ENCODE measurements around the gene CTPS1. TPM values are rescaled to one million over a fixed set of nuclear protein-coding genes. Genes with fewer than 3 reads are reported as not detected.

Gene CTPS1
- total RNA-seq, 1 donor from 2014 or later: 21.7 TPM

- ATAC-seq: no peak
Observed at GRCh38 chr1:41015281-41015896, 35.9 kb downstream of the CTPS1 start.

DNA sequence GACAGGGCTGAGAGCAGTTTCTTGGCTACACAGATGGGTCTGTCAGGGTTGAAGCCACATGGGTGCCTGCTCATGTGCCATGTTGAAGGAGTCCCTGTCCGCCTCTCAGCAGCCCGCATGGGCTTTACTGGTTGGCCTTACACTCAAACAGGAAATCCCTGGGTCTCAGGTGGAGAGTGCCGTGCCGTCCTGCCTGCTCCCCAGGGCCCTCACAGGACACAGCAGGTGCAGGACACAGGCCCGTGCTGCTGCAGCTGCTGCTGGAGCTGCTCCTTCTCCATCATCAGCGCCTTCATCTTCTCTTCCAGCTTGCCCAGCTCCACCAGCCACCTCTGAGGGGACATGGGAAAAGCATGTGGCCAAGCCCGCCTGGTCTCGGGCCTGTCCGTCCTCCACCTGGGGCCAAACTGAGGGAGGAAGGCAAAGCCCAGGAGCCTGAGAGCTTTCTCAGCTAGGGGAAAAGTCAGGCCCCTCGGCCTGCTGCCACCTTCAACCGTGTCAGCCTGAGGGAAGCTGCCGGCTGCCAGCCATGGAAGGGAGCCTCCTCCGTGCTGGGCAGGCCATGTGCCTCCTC is 36.5 kb downstream of the CTPS1 start:
- TF ChIP-seq, protein P1, sequence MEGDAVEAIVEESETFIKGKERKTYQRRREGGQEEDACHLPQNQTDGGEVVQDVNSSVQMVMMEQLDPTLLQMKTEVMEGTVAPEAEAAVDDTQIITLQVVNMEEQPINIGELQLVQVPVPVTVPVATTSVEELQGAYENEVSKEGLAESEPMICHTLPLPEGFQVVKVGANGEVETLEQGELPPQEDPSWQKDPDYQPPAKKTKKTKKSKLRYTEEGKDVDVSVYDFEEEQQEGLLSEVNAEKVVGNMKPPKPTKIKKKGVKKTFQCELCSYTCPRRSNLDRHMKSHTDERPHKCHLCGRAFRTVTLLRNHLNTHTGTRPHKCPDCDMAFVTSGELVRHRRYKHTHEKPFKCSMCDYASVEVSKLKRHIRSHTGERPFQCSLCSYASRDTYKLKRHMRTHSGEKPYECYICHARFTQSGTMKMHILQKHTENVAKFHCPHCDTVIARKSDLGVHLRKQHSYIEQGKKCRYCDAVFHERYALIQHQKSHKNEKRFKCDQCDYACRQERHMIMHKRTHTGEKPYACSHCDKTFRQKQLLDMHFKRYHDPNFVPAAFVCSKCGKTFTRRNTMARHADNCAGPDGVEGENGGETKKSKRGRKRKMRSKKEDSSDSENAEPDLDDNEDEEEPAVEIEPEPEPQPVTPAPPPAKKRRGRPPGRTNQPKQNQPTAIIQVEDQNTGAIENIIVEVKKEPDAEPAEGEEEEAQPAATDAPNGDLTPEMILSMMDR (IDR thresholded peaks at IDR 0.05): no peak
- Histone ChIP-seq H3K4me1 (peaks cover 18% of the 10 kb centered on the region), H3K9me3 (no peaks in the 10 kb centered on the region), H3K36me3 (peaks cover 21% of the 10 kb centered on the region), H3K27me3 (no peaks in the 10 kb centered on the region), H3K27ac (no peak overlapping the region), H3K4me3 (no peak overlapping the region)
- DNase-seq (no peak), ATAC-seq (no peak)
- intact Hi-C loops (cut with DNase I): no loop called here

More at GRCh38 chr1:41015281-41015896, 35.9 kb downstream of the CTPS1 start:
- Histone ChIP-seq H3K36me3 (peaks cover 27% of the 10 kb centered on the region), H3K4me1 (peaks cover 18% of the 10 kb centered on the region), H3K4me3 (no peak overlapping the region), H3K27me3 (no peaks in the 10 kb centered on the region), H3K27ac (no peak overlapping the region), H3K9me3 (no peaks in the 10 kb centered on the region)
- TF ChIP-seq, protein P1 (IDR thresholded peaks at IDR 0.05): no peak
- intact Hi-C loops (cut with DNase I): no loop called here
- no peak for DNase-seq

DNA sequence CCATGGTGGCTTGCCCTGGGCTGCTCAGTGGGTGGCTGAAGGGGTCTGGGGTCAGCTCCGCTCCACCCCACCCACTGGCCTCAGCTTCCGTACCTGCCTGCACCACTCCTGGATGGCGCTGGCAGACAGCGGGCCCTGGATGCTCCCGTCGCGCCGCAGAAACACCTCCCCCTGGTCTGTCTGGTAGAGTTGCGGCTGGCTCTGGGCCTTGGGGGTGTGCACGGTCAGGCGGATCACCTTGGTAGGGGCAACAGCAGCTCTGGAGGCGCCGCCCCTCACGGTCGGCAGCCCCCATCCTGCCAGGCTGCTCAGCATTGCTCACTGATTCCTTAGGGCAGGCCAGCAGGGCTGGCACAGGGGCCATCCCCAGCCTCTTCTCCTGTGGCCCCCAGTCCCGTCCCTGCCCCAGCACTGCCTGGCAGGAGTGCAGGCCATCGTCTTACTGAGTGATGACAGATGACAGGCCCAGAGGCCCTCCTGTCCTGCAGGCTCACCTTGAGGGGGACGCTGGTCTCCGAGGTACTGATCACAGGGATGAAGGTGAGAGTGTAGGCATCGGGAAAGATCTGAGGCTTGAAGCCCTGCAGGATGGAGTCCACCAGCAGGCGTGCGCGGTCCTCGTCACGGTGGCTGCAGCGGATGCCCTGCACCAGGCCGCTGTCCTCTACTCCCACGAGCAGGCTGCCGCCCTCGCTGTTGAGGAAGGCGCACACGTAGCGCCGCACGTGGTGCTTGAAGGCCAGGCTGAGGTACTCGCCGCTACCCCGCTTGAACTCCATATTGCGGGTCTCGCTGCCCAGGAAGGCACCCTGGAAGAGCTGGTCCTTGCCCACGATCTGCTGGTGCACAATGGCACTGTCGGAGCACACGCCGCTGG is 37.9 kb downstream of the CTPS1 start:
- DNase-seq (no peak), ATAC-seq (no peak)
- intact Hi-C loops (cut with DNase I): no loop called here

GRCh38 chr1:41018018-41018410 is 38.5 kb downstream of the CTPS1 start:
- peaks cover 24% of the 10 kb centered on the region for H3K4me1 ChIP-seq
- no peaks in the 10 kb centered on the region for H3K27me3 ChIP-seq
- H3K4me3 ChIP-seq: no peak overlapping the region
- TF ChIP-seq, protein P1 (IDR thresholded peaks at IDR 0.05): no peak
- no peak for DNase-seq
- intact Hi-C loops (cut with DNase I): no loop called here
- no peaks in the 10 kb centered on the region for H3K9me3 ChIP-seq
- ATAC-seq: no peak
- peaks cover under 1% of the 10 kb centered on the region for H3K36me3 ChIP-seq
- no peak overlapping the region for H3K27ac ChIP-seq

More for the DNA sequence above, 37.9 kb downstream of the CTPS1 start:
- no peaks in the 10 kb centered on the region for H3K9me3 ChIP-seq
- peaks cover 7% of the 10 kb centered on the region for H3K36me3 ChIP-seq
- no peaks in the 10 kb centered on the region for H3K27me3 ChIP-seq
- TF ChIP-seq, protein P1 (IDR thresholded peaks at IDR 0.05): no peak
- H3K27ac ChIP-seq: no peak overlapping the region
- H3K4me3 ChIP-seq: no peak overlapping the region
- peaks cover 24% of the 10 kb centered on the region for H3K4me1 ChIP-seq

DNA sequence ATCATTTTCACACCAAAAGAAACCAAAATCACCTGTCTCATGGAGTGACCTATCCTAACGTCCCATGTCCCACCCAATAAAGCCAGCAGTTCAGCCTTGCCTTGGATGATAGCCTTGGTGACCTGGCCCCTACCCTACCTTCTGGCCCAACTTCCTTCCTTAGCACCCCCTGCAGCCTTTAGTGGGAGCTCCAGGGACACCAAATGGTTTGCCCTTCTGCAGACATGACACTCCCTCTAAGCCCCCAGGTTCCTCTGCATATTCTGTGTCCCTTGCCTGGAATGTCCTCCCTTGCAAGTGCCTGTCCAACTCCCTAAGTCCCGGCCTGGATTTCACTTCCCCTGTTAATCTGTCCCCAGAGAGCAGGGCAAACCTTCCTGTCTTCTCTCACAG is 39.9 kb downstream of the CTPS1 start:
- H3K9me3 ChIP-seq: no peaks in the 10 kb centered on the region
- H3K4me3 ChIP-seq: no peak overlapping the region
- TF ChIP-seq, protein P1 (IDR thresholded peaks at IDR 0.05): no peak
- H3K4me1 ChIP-seq: peaks cover 13% of the 10 kb centered on the region
- no peak overlapping the region for H3K27ac ChIP-seq
- H3K36me3 ChIP-seq: no peaks in the 10 kb centered on the region
- no peaks in the 10 kb centered on the region for H3K27me3 ChIP-seq
- intact Hi-C loops (cut with DNase I): no loop called here
- ATAC-seq (no peak), DNase-seq (no peak)
